Activated CD4-positive, alpha-beta T cell treated with anti-CD3 and anti-CD28 coated beads for 36 hours (primary cell): Measurements from ENCODE around the gene TTC39C. TPM values are rescaled to one million over a fixed set of nuclear protein-coding genes. Genes with fewer than 3 reads are reported as not detected.

Source experiments
- ATAC-seq: fragments of 200-7000 bp; cut with Tn5 transposase; one replicate; pipeline ENCODE4 v1.10.0; 2021; ENCODE audit warnings: mild to moderate bottlenecking, moderate library complexity
- CTCF ChIA-PET: fragments of 350-600 bp; sonication (Branson Sonifier 250); formaldehyde crosslinking; loops from one replicate; lab custom pipeline; 2021; ENCODE audit warnings: antibody characterized with exemption; lab: Charles Lee
- POLR2A ChIA-PET: fragments of 350-600 bp; sonication (Branson Sonifier 250); formaldehyde crosslinking; loops from one replicate; lab custom pipeline; 2021; ENCODE audit warnings: antibody characterized with exemption, inconsistent platforms; lab: Charles Lee
- DNase-seq: peaks from one replicate; pipeline ENCODE4 v3.0.0-alpha.2; 2020
- H3K27ac Mint-ChIP-seq: one replicate; pipeline ENCODE4 v1.8.0; 2021; ENCODE audit warnings: mixed read lengths
- H3K27me3 Mint-ChIP-seq: one replicate; pipeline ENCODE4 v1.8.0; 2021; ENCODE audit warnings: mixed read lengths
- H3K36me3 Mint-ChIP-seq: one replicate; pipeline ENCODE4 v1.8.0; 2021; ENCODE audit warnings: low read depth, mixed read lengths
- H3K4me1 Mint-ChIP-seq: one replicate; pipeline ENCODE4 v1.8.0; 2021; ENCODE audit warnings: mixed read lengths
- H3K4me3 Mint-ChIP-seq: one replicate; pipeline ENCODE4 v1.8.0; 2021; ENCODE audit warnings: mild to moderate bottlenecking, moderate library complexity, mixed read lengths
- H3K9me3 Mint-ChIP-seq: one replicate; pipeline ENCODE4 v1.8.0; 2021; ENCODE audit warnings: low read depth, mixed read lengths
- intact Hi-C, 2 experiments: fragments of 100-400 bp; cut with DNase I in 1 of 2; cut with micrococcal nuclease in 1 of 2; formaldehyde crosslinking; loops; one replicate each; pipeline versions ENCODE4 v1.14.2 to v1.15.1; 2022 to 2024; cut with DNase I, micrococcal nuclease
- total RNA-seq, 2 experiments: library from RNA; stranded (reverse); gene quantifications; one replicate each; pipeline ENCODE4 v1.2.3, GENCODE V29; 2021

Gene TTC39C
- total RNA-seq, 2 experiments from 2014 or later = 22.2 to 28.6 TPM

DNA sequence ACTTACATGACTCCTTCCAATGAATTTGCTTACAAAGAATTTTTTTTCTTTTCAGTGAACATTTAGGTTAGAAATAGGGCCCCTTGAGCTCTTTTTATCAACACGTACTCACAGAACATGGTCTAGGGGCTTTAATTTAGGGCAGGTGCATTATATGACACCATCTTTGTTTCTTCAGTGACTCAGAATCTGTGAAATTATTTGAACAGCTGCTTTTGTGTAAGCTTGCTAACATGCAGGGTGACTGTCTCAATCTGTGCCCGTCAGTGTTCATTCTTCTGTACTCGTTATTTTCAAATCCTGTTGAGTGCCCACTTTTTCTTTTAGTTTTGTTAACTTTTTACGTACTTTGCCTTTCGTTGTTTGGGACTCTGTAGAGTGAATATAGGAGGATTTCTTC lies 71.5 kb downstream of the TTC39C start:
- intact Hi-C loops = no loop called here
- DNase-seq = no peak
- CTCF ChIA-PET = no interaction called here
- no peak for ATAC-seq
- H3K36me3 Mint-ChIP-seq = peaks cover 38% of the 10 kb centered on the region
- H3K27me3 Mint-ChIP-seq = no peaks in the 10 kb centered on the region
- POLR2A ChIA-PET = interaction anchor here (0.6 kb wide), 1 partner anchor 8 kb away, joined by 3 read pairs; no protein-coding TSS in a partner anchor
- H3K9me3 Mint-ChIP-seq = no peaks in the 10 kb centered on the region
- H3K4me3 Mint-ChIP-seq = no peak overlapping the region
- H3K4me1 Mint-ChIP-seq = peaks cover 30% of the 10 kb centered on the region
- peak overlapping the region; percentile 11 for H3K27ac Mint-ChIP-seq

DNA sequence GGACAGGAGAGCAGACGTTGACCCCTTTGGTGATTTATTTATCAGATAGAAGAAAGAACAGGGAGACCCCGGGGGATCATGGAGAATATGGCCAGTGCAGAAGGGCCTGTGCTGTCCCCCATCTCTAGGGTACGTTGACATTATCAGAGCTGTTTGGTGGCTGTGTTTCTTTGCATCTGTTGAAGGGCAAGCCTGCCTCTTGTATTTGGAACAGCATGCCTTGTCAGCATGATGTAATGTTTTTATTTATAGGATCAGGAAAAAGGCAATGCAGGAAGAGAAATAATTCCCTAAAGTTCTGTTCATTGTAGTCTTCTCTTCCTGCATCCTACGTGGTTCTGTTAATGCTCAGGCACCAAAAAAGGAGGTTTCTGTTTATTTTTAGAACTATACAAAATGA lies 74.5 kb downstream of the TTC39C start:
- H3K9me3 Mint-ChIP-seq = peaks cover under 1% of the 10 kb centered on the region
- intact Hi-C loops = no loop called here
- POLR2A ChIA-PET = no interaction called here
- no peak overlapping the region for H3K4me3 Mint-ChIP-seq
- ATAC-seq (no peak), DNase-seq (no peak)
- peaks cover 43% of the 10 kb centered on the region for H3K36me3 Mint-ChIP-seq
- H3K27ac Mint-ChIP-seq = no peak overlapping the region
- H3K4me1 Mint-ChIP-seq = peaks cover 22% of the 10 kb centered on the region
- CTCF ChIA-PET = no interaction called here
- no peaks in the 10 kb centered on the region for H3K27me3 Mint-ChIP-seq

DNA sequence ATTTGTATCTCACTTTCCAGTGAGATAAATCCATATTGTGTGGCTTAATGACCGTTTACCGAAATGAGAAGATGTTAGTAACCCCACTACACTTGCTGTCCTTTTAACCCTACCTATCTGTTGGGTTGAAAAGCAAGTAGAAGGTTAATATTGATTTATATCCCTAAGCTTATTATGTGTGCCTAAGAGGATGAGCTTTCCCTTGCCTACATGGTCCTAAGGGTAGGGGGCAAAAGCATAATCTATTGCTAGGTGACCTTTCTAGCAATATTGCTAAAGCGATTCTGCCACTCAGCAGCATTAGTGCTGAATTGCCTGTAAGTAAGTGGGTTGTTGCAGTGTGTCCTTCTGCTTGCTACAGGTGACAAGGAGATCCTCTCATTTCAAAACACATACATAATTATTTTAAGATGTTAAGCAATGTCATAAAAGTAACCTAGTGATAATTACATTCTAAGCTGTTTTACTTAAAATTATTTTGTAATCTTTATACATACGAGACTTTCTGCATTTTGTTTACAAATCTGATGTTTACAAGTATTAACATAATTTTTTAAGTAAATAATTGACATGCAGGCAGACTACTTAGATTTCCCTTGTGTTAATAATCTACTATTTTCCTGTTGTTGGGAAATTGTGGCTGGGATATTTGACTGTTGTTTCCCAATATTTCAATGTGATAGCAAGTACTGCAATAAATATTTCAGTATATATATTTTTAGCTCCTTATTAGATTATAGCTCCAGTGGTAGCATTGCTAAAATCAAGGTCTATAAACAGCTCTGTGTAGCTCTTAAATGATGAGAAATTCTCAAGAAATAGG lies 75.2 kb downstream of the TTC39C start:
- ATAC-seq (no peak), DNase-seq (no peak)
- Mint-ChIP-seq H3K4me3 (no peak overlapping the region), H3K27me3 (no peaks in the 10 kb centered on the region), H3K36me3 (peaks cover 44% of the 10 kb centered on the region), H3K27ac (no peak overlapping the region), H3K4me1 (peaks cover 28% of the 10 kb centered on the region), H3K9me3 (peaks cover 2% of the 10 kb centered on the region)
- ChIA-PET POLR2A (no interaction called here), CTCF (interaction anchor here (0.7 to 0.8 kb wide), 2 partner anchors 32 to 77 kb away, joined by 3 to 4 read pairs; no protein-coding TSS in a partner anchor)
- intact Hi-C loops = no loop called here

DNA sequence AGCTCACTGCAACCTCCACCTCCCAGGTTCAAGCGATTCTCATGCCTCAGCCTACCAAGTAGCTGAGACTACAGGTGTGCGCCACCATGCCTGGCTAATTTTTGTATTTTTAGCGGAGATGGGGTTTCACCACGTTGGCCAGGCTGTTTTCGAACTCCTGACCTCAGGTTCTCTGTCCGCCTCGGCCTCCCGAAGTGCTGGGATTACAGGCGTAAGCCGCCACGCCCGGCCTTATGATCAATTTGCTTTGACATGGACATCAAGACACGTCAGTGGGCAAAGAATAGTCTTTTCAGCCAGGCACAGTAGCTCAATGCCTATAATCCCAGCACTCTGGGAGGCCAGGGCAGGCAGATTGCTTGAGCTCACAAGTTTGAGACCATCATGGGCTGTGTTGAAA lies 76.3 kb downstream of the TTC39C start:
- intact Hi-C loops = no loop called here
- no peak overlapping the region for H3K4me3 Mint-ChIP-seq
- no peak for DNase-seq
- CTCF ChIA-PET = interaction anchor here (0.6 kb wide), 1 partner anchor 9 kb away, joined by 4 read pairs; no protein-coding TSS in a partner anchor
- H3K4me1 Mint-ChIP-seq = peaks cover 28% of the 10 kb centered on the region
- H3K36me3 Mint-ChIP-seq = peaks cover 47% of the 10 kb centered on the region
- no peaks in the 10 kb centered on the region for H3K27me3 Mint-ChIP-seq
- ATAC-seq = no peak
- H3K27ac Mint-ChIP-seq = no peak overlapping the region
- POLR2A ChIA-PET = no interaction called here
- peaks cover 5% of the 10 kb centered on the region for H3K9me3 Mint-ChIP-seq

DNA sequence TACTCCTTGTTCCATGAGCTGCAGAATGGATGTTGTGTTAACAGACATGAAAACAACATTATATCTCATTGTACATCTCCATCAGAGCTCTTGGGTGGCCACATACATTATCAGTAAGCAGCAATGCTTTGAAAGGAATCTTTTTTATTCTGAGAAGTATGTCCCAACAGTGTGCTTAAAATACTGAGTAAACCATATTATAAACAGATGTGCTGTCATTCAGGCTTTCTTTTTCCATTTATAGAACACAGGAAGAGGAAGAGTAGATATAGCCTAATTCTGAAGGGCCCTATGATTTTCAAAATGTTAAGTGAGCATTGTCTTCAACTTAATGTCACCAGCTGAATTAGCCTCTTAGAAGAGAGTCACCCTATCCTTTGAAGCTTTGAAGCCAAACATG lies 80.0 kb downstream of the TTC39C start:
- Mint-ChIP-seq H3K9me3 (peaks cover 10% of the 10 kb centered on the region), H3K27me3 (no peaks in the 10 kb centered on the region), H3K27ac (peak overlapping the region; percentile 62), H3K4me3 (no peak overlapping the region), H3K4me1 (peaks cover 22% of the 10 kb centered on the region), H3K36me3 (peaks cover 49% of the 10 kb centered on the region)
- ChIA-PET CTCF (interaction anchor here (0.5 to 1.5 kb wide), 2 partner anchors 16 to 145 kb away, joined by 3 to 4 read pairs; no protein-coding TSS in a partner anchor), POLR2A (interaction anchor here (0.6 kb wide), 1 partner anchor 141 kb away, joined by 3 read pairs; no protein-coding TSS in a partner anchor)
- no peak for ATAC-seq
- DNase-seq = no peak
- intact Hi-C loops = no loop called here

DNA sequence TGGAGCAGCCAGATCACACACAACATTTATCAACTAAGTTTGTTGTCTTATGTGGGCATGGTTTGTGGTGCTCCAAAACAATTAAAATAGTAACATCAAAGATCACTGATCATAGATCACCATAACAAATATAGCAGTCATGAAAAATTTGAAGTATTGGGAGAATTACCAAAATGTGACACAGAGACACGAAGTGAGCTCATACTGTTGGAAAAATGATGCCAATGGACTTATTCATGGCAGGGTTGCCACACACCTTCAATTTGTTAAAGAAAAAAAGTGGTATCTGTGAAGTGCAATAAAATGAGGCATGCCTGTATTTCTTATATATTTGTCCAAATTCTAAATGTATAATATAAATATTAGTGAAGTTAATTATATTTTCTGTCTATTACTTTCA lies 81.4 kb downstream of the TTC39C start:
- H3K9me3 Mint-ChIP-seq = peaks cover 10% of the 10 kb centered on the region
- H3K27ac Mint-ChIP-seq = no peak overlapping the region
- peaks cover 48% of the 10 kb centered on the region for H3K36me3 Mint-ChIP-seq
- H3K4me1 Mint-ChIP-seq = peaks cover 22% of the 10 kb centered on the region
- POLR2A ChIA-PET = no interaction called here
- ATAC-seq = no peak
- H3K4me3 Mint-ChIP-seq = no peak overlapping the region
- intact Hi-C loops = no loop called here
- CTCF ChIA-PET = interaction anchor here (0.8 to 1.5 kb wide), 2 partner anchors 147 to 177 kb away, joined by 3 to 4 read pairs; no protein-coding TSS in a partner anchor
- H3K27me3 Mint-ChIP-seq = no peaks in the 10 kb centered on the region
- DNase-seq = no peak

DNA sequence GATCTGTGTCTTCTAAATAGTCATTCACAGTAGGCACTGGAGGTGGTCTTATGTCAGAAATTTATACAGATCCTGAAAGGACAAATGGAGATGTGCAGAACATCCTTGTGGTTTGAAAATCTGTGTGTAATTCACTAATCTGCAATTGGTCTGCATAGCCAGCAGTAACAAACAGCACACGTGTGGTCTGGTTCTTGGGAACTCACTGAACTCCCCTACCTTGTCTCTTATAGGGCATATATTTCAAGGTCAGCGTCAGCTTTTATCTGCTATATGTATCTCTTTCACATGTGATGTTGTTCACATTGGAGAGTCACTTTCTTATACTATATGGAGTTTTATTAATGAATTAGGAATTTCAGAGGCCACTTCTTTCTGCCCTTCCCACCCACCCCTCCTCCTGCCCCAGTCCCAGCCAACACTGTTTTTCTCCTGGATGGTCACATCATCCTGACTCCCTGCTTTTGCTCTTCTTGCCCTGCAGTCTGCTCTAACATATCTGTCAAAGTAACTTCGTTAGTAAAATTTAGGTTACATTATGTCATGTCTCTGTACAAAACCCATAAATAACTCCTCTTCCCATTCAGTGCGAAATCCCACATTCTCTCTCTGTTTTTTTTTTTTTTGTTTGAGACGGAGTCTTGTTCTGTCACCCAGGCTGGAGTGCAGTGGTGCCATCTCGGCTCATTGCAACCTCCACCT lies 88.9 kb downstream of the TTC39C start:
- intact Hi-C loops = no loop called here
- Mint-ChIP-seq H3K36me3 (peaks cover 10% of the 10 kb centered on the region), H3K27me3 (no peaks in the 10 kb centered on the region), H3K4me3 (no peak overlapping the region), H3K27ac (no peak overlapping the region), H3K9me3 (no peaks in the 10 kb centered on the region), H3K4me1 (peaks cover 4% of the 10 kb centered on the region)
- CTCF ChIA-PET = no interaction called here
- POLR2A ChIA-PET = no interaction called here
- ATAC-seq = no peak
- no peak for DNase-seq

DNA sequence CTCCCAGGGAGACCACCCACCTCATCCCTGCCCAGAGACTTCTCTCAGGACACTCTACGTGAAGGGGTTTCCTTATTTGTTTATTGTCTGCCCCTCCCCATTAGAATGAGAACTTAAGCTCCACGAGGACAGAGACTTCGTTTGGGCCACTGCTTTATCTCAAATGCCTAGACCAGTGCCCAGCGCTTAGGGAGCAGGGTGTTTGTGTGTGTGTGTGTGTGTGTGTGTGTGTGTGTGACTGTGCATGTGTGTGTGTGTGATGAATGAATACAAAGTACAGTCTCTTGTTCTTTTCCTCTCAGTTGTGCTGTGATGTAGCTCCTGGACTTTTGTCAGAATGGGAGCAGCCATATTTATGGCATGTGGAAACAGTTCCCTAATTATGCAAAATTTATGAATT lies 89.9 kb downstream of the TTC39C start:
- DNase-seq (no peak), ATAC-seq (no peak)
- ChIA-PET POLR2A (no interaction called here), CTCF (interaction anchor here (1.3 kb wide), 1 partner anchor 10 kb away, joined by 3 read pairs; no protein-coding TSS in a partner anchor)
- H3K9me3 Mint-ChIP-seq = no peaks in the 10 kb centered on the region
- intact Hi-C loops = no loop called here
- no peaks in the 10 kb centered on the region for H3K27me3 Mint-ChIP-seq
- H3K4me1 Mint-ChIP-seq = peaks cover 4% of the 10 kb centered on the region
- peaks cover 10% of the 10 kb centered on the region for H3K36me3 Mint-ChIP-seq
- H3K27ac Mint-ChIP-seq = no peak overlapping the region
- H3K4me3 Mint-ChIP-seq = no peak overlapping the region

DNA sequence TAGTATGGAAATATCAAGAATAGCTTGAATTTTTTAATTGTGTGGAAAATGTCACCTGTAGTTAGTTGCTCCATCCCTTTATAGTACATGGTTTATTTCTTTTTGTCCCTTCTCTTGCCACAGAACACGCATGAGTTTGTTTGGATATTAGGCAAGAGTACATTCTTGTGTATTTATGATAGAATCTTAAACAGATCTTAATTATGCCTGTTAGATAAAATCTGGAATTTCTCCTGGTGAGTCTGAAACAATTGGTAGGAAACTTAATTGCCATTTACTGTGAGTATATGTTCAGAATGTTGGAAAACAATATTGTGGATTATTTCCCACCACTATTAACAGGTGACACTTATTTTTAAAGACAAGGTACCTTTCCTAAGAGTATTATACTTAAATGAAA lies 94.1 kb downstream of the TTC39C start:
- Mint-ChIP-seq H3K36me3 (peaks cover 10% of the 10 kb centered on the region), H3K27ac (no peak overlapping the region), H3K27me3 (no peaks in the 10 kb centered on the region), H3K4me1 (peaks cover 10% of the 10 kb centered on the region), H3K4me3 (no peak overlapping the region), H3K9me3 (no peaks in the 10 kb centered on the region)
- ChIA-PET POLR2A (no interaction called here), CTCF (interaction anchor here (1.1 to 1.6 kb wide), 2 partner anchors 17 to 141 kb away, joined by 3 to 4 read pairs; no protein-coding TSS in a partner anchor)
- DNase-seq (no peak), ATAC-seq (no peak)
- intact Hi-C loops = no loop called here

DNA sequence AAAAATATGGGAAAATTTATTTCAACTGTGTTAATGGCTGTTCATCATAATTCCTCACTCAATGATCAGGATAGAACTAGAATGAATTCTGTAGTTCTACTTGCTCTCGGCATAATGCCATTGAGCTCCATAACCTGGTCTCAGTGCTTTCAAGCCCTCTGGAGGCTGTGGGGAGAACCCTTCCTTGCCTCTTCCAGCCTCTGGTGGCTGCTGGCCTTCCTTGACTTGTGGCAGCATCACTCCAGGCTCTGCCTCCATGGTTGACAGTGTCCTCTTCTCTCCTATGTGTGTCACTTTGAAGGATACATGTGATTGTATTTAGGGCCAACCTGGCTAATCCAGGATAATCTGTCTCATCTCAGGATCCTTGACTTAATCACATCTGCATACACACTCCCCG lies 97.4 kb downstream of the TTC39C start:
- intact Hi-C loops = no loop called here
- H3K9me3 Mint-ChIP-seq = no peaks in the 10 kb centered on the region
- ATAC-seq (no peak), DNase-seq (no peak)
- CTCF ChIA-PET = no interaction called here
- peaks cover 18% of the 10 kb centered on the region for H3K36me3 Mint-ChIP-seq
- no peak overlapping the region for H3K27ac Mint-ChIP-seq
- POLR2A ChIA-PET = no interaction called here
- H3K27me3 Mint-ChIP-seq = no peaks in the 10 kb centered on the region
- peaks cover 27% of the 10 kb centered on the region for H3K4me1 Mint-ChIP-seq
- H3K4me3 Mint-ChIP-seq = no peak overlapping the region

DNA sequence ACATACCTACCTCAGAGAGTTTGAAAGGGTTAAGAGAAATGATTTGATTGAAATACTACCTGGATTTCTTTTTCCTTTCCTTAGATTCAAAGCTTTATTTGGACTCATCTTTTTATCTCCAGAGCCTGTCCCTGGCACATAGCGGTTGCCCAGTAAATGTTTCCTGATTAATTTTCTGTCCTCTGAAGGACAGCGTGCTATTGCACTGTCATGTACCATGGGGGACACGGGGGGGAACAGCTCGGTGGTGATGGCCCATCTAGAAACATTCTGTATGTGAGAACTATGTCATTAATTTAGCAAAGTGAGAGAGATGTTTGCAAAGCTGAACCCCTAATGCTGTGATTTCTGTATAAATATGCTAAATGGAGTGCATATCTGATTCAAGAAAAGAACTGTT lies 97.9 kb downstream of the TTC39C start:
- intact Hi-C loops = no loop called here
- H3K9me3 Mint-ChIP-seq = no peaks in the 10 kb centered on the region
- no peak overlapping the region for H3K4me3 Mint-ChIP-seq
- H3K4me1 Mint-ChIP-seq = peaks cover 27% of the 10 kb centered on the region
- peaks cover 12% of the 10 kb centered on the region for H3K36me3 Mint-ChIP-seq
- no peaks in the 10 kb centered on the region for H3K27me3 Mint-ChIP-seq
- ChIA-PET CTCF (interaction anchor here (1.9 kb wide), 1 partner anchor 57 kb away, joined by 5 read pairs; no protein-coding TSS in a partner anchor), POLR2A (no interaction called here)
- no peak for DNase-seq
- no peak for ATAC-seq
- H3K27ac Mint-ChIP-seq = no peak overlapping the region
